Activated CD8-positive, alpha-beta T cell treated with anti-CD3 and anti-CD28 coated beads for 36 hours (primary cell): ENCODE data around the gene DNAH11. TPM values are rescaled to one million over a fixed set of nuclear protein-coding genes. Genes with fewer than 3 reads are reported as not detected.

Source experiments
- total RNA-seq, 2 experiments: library from RNA; stranded (reverse); gene quantifications; one replicate each; pipeline ENCODE4 v1.2.3, GENCODE V29; 2021

DNAH11 gene
- total RNA-seq, 2 experiments from 2014 or later, result 2.3 to 2.7 TPM

Other genes with a start within 250 kb of the DNAH11 start
- 10 to 100 TPM; 22.3 to 23.6 TPM for gene SP4, start 115.0 kb upstream of the DNAH11 start, total RNA-seq